ENCODE results near the gene MARCHF6. TPM values are rescaled to one million over a fixed set of nuclear protein-coding genes. Genes with fewer than 3 reads are reported as not detected.

Gene MARCHF6
- total RNA-seq, 1 donor from 2014 or later, result 150 TPM

DNA sequence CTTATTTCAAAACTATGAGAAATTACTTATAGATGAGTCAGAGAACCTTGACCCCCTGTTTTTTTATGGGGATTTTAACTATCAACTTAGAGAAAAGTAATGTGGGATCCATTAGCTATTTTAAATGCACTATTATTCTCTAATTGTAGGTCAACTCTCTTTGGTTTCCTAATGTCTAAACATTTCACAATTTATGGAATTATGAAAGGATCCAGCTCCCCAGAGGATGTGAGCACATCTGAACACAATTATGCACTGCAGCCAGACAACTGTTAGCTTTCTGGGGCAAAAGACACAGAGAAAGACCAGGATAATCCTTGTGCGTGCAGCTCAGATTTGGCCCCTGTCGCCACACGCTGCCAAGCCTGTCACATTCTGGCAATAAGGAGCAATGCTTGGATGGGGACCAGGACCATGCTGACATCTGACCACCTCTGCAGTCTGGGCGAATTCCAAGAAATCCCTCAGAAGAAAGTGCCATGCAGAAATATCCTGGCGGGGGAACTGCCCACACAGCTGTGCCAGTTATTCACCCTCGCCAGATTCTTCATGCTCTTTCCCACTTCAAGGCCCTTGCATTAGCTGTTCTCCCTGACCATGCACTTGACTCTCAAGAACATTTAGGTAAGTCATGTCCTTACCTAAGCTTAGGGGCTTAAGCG lies 23.5 kb upstream of the MARCHF6 start:
- DNase-seq, result no peak
- no peaks in the 10 kb centered on the region for H3K36me3 ChIP-seq
- H3K9me3 ChIP-seq, result no peaks in the 10 kb centered on the region
- intact Hi-C loops (cut with DNase I), result no loop called here
- peak; percentile 44 for ATAC-seq
- H3K27ac ChIP-seq, result peak overlapping the region; percentile 58
- H3K27me3 ChIP-seq, result no peaks in the 10 kb centered on the region
- peaks cover 38% of the 10 kb centered on the region for H3K4me1 ChIP-seq
- TF ChIP-seq, protein P1, sequence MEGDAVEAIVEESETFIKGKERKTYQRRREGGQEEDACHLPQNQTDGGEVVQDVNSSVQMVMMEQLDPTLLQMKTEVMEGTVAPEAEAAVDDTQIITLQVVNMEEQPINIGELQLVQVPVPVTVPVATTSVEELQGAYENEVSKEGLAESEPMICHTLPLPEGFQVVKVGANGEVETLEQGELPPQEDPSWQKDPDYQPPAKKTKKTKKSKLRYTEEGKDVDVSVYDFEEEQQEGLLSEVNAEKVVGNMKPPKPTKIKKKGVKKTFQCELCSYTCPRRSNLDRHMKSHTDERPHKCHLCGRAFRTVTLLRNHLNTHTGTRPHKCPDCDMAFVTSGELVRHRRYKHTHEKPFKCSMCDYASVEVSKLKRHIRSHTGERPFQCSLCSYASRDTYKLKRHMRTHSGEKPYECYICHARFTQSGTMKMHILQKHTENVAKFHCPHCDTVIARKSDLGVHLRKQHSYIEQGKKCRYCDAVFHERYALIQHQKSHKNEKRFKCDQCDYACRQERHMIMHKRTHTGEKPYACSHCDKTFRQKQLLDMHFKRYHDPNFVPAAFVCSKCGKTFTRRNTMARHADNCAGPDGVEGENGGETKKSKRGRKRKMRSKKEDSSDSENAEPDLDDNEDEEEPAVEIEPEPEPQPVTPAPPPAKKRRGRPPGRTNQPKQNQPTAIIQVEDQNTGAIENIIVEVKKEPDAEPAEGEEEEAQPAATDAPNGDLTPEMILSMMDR (IDR thresholded peaks at IDR 0.05), result no peak
- no peak overlapping the region for H3K4me3 ChIP-seq

DNA sequence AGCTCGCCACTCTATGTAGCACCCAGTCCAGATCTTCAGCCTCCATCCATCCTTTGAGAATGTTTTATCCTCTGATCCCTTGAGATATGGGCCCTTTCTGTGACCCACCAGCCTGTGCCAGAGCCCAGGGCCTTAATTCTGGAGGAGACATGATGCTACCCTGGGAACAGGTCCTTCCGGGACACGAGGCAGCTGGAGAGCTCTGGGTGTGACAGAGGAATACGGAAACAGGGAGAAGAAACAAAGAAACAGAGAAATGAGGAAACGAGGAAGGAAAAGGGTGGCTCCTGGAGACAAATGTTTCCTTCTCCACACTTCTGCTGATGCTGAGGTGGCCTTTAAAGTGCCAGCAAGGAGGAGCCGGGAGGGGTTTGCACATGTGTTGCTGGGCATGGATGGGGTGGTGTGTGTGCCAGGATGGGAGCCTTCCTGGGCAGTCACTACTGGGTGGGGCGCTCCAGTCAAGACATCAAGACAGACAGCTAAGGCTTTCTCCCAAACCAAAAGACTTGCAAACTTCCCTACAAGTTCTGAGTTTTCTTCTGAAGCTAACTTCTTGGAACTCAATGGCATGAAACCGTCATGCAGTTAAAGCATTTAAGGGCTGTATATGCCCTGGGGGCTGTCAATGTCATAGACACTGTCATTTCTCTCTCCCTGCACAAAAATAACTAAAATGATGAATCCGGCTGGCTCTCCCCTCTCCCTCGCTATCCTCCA lies 22.8 kb upstream of the MARCHF6 start:
- DNase-seq (no peak), ATAC-seq (no peak)
- H3K9me3 ChIP-seq, result no peaks in the 10 kb centered on the region
- no peaks in the 10 kb centered on the region for H3K36me3 ChIP-seq
- H3K27ac ChIP-seq, result peak overlapping the region; percentile 58
- no peak overlapping the region for H3K4me3 ChIP-seq
- TF ChIP-seq, protein P1 (IDR thresholded peaks at IDR 0.05), result no peak
- intact Hi-C loops (cut with DNase I), result no loop called here
- no peaks in the 10 kb centered on the region for H3K27me3 ChIP-seq
- H3K4me1 ChIP-seq, result peaks cover 38% of the 10 kb centered on the region

DNA sequence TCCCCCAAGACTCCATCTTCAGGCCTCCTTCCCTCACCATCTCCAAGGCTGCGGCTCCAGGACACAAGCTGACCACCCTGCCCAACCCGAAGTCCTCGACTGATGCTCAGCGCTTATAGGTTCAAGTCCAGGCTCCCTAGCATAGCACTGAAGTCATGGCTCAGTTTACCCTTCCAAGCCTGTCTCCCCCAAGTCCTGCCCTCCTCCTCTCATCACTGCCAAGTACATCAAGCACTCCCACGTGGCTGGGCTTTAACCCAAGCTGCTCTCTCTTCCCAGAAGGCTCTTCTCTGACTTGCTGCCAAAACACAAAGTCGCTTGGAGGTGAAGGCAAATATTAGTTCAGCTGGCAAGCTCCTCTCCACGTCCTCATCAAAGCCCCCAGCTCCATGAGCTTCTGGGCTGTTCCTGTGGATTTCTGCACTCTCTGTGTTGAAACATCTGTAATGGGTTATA lies 22.1 kb upstream of the MARCHF6 start:
- Histone ChIP-seq H3K9me3 (no peaks in the 10 kb centered on the region), H3K4me3 (no peak overlapping the region), H3K27me3 (no peaks in the 10 kb centered on the region), H3K27ac (no peak overlapping the region), H3K36me3 (no peaks in the 10 kb centered on the region), H3K4me1 (peaks cover 38% of the 10 kb centered on the region)
- TF ChIP-seq, protein P1 (IDR thresholded peaks at IDR 0.05), result no peak
- intact Hi-C loops (cut with DNase I), result no loop called here
- ATAC-seq, result peak; percentile 54
- DNase-seq, result peak; percentile 70

DNA sequence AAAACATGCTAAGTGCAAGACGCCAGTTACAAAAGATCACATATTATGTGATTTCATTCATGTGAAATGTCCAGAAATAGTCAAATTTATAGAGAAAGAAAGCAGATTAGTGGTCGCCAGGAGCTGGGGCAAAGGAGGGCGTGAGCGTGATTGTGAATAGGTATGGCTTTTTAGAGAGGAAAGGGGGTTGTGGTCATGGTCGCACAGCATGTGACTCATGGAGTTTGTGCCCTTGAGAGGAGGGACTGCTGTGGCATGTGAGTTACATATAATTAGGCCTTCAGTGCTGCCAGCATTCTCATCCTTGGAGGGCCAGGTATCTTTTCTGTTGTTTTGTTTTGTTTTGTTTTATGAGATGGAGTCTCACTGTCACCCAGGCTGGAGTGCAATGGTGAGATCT lies 21.2 kb upstream of the MARCHF6 start:
- ATAC-seq (no peak), DNase-seq (no peak)
- no peaks in the 10 kb centered on the region for H3K27me3 ChIP-seq
- intact Hi-C loops (cut with DNase I), result no loop called here
- no peaks in the 10 kb centered on the region for H3K36me3 ChIP-seq
- H3K9me3 ChIP-seq, result no peaks in the 10 kb centered on the region
- TF ChIP-seq, protein P1 (IDR thresholded peaks at IDR 0.05), result no peak
- peaks cover 38% of the 10 kb centered on the region for H3K4me1 ChIP-seq
- H3K27ac ChIP-seq, result no peak overlapping the region
- no peak overlapping the region for H3K4me3 ChIP-seq

DNA sequence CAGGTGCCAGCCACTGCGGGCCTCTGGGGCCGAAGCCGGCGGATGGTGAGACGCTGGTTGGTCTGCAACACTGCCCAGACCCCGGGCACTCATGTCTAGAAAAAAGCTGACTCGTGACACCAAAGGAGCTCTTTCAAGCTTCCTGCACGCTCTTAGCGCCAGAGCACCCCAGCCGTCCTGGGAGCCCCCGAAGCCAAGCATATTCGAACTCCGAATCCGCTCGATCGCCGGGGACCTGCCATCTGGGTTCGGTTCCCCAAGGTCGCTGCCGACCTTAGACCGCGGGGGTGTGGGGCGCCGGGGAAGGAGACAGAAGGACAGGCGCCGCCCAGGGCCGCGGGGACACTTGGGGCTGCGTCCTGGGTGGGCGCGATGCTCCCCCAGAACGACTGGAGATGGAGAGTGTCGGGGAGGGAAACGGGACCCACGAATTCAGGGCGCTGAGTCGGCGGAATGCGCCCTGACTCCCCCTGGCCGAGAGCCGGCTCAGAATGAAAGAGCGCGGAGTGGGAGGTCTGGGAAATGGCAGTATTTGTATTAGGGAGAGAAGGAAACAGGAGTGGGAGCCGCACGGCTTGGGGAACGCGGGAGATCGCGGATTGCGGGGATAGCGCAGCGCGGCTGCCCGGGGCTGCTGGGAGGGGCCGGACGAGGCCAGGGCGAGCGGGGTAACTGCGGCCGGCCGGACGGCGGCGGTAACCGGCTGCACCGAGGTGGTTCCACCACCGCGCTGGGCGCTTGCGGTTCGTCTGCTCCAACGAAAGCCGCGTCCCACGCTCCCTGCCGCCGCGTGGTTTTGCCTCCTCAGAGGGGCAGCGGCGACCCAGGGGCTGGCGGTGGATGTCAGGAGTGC lies 20.1 kb upstream of the MARCHF6 start:
- intact Hi-C loops (cut with DNase I), result no loop called here

More for the DNA sequence above, 20.1 kb upstream of the MARCHF6 start:
- ATAC-seq, result peak; percentile 80
- DNase-seq, result peak; percentile 77
- peaks cover 38% of the 10 kb centered on the region for H3K4me1 ChIP-seq
- TF ChIP-seq, protein P1 (IDR thresholded peaks at IDR 0.05), result peak; percentile 18
- no peaks in the 10 kb centered on the region for H3K27me3 ChIP-seq
- peak overlapping the region; percentile 21 for H3K27ac ChIP-seq
- no peaks in the 10 kb centered on the region for H3K36me3 ChIP-seq
- no peaks in the 10 kb centered on the region for H3K9me3 ChIP-seq
- H3K4me3 ChIP-seq, result peak overlapping the region; percentile 68

Measured in upper lobe of right lung (tissue), 1 donor.